Measurements from ENCODE around the gene CYSTM1.
"Not testable (repeated sequence)": the region's sequence is repeated elsewhere in the genome, so short reads cannot be mapped to it uniquely, and the experiment has no call there.

CYSTM1 gene

GRCh38 chr5:140181002-140181483, 6.1 kb downstream of the CYSTM1 start:
- DNase-seq: no peak

GRCh38 chr5:140181525-140181924, 6.5 kb downstream of the CYSTM1 start:
- DNase-seq: no peak

GRCh38 chr5:140182075-140182711, 7.2 kb downstream of the CYSTM1 start:
- no peak for DNase-seq

- DNase-seq: no peak
These were observed 7.9 kb downstream of the CYSTM1 start for GRCh38 chr5:140182803-140183367.

GRCh38 chr5:140185409-140185808, 10.4 kb downstream of the CYSTM1 start:
- no peak for DNase-seq

GRCh38 chr5:140186267-140186671, 11.3 kb downstream of the CYSTM1 start:
- no peak for DNase-seq

GRCh38 chr5:140189253-140189652, 14.3 kb downstream of the CYSTM1 start:
- DNase-seq: no peak

GRCh38 chr5:140189977-140190871, 15.2 kb downstream of the CYSTM1 start:
- no peak for DNase-seq

- no peak for DNase-seq
These were observed 15.9 kb downstream of the CYSTM1 start for GRCh38 chr5:140190872-140191218.

- DNase-seq: no peak
These were observed 17.9 kb downstream of the CYSTM1 start for GRCh38 chr5:140192715-140193430.

- DNase-seq: no peak
These were observed 19.7 kb downstream of the CYSTM1 start for GRCh38 chr5:140194662-140195061.

GRCh38 chr5:140196115-140196814, 21.3 kb downstream of the CYSTM1 start:
- no peak for DNase-seq

GRCh38 chr5:140197023-140197422, 22.0 kb downstream of the CYSTM1 start:
- DNase-seq: no peak

GRCh38 chr5:140198915-140199314, 23.9 kb downstream of the CYSTM1 start:
- DNase-seq: not testable (repeated sequence)

GRCh38 chr5:140202078-140202477, 27.1 kb downstream of the CYSTM1 start:
- DNase-seq: no peak

GRCh38 chr5:140202610-140203009, 27.6 kb downstream of the CYSTM1 start:
- no peak for DNase-seq

GRCh38 chr5:140205216-140205615, 30.2 kb downstream of the CYSTM1 start:
- no peak for DNase-seq

- DNase-seq: no peak
These were observed 31.0 kb downstream of the CYSTM1 start for GRCh38 chr5:140205952-140206351.

- no peak for DNase-seq
These were observed 32.4 kb downstream of the CYSTM1 start for GRCh38 chr5:140207250-140207964.

GRCh38 chr5:140208065-140208464, 33.1 kb downstream of the CYSTM1 start:
- DNase-seq: no peak

- DNase-seq: no peak
These were observed 38.5 kb downstream of the CYSTM1 start for GRCh38 chr5:140213370-140213983.
